K562 (cell line): Measurements from ENCODE around the gene ZSWIM8. TPM values are rescaled to one million over a fixed set of nuclear protein-coding genes. Genes with fewer than 3 reads are reported as not detected.

Source experiments
- CCNT2 ChIP-seq: IDR thresholded peaks from 2 replicates; pipeline ENCODE4 v1.6.1; 2011; ENCODE audit warnings: borderline replicate concordance, low read depth, mild to moderate bottlenecking, moderate library complexity, mixed read lengths, low read length; ENCODE audit not compliant: insufficient read length; ENCODE audit errors: extremely low read depth
- ESRRB ChIP-seq: fragments of 250-450 bp; sonication (Bioruptor Pico); IDR thresholded peaks from 2 replicates; pipeline ENCODE4 v1.5.0; 2020; ENCODE audit warnings: mild to moderate bottlenecking, moderate library complexity, borderline replicate concordance
- FOXK1 ChIP-seq: sonication (generic); formaldehyde crosslinking; IDR thresholded peaks from 2 replicates; pipeline ENCODE4 v1.8.0; 2022; ENCODE audit warnings: missing genetic modification reagents, mild to moderate bottlenecking, borderline replicate concordance
- PHF8 ChIP-seq: fragments of 200-600 bp; sonication (generic); IDR thresholded peaks from 2 replicates; pipeline ENCODE4 v1.6.1; 2012; ENCODE audit warnings: mixed run types, mild to moderate bottlenecking, inconsistent platforms, low read length, moderate library complexity, borderline replicate concordance
- PRMT5 ChIP-seq: sonication (generic); formaldehyde crosslinking; IDR thresholded peaks from 2 replicates; pipeline ENCODE4 v1.5.0; 2020; ENCODE audit warnings: missing genetic modification reagents
- PURB ChIP-seq: sonication (generic); formaldehyde crosslinking; IDR thresholded peaks from 2 replicates; pipeline ENCODE4 v1.9.0; 2021; ENCODE audit warnings: low read depth, mild to moderate bottlenecking, missing genetic modification reagents
- ZNF274 ChIP-seq: IDR thresholded peaks from 2 replicates; pipeline ENCODE4 v1.6.1; 2011; ENCODE audit warnings: low read depth, mild to moderate bottlenecking, low read length, moderate library complexity, borderline replicate concordance
- ZNF695 ChIP-seq: fragments of 450-650 bp; formaldehyde crosslinking; IDR thresholded peaks from 2 replicates; pipeline ENCODE4 v1.4.0; 2020; ENCODE audit warnings: mild to moderate bottlenecking, moderate library complexity
- polyA plus RNA-seq, 8 experiments: library from polyadenylated mRNA; depleted of rRNA in 4 of 8; stranded (reverse) in 5 of 8; unstranded in 3 of 8; fragments of >200 nt; fragmentation: Nextera tagmentation in 2 of 8; fragmentation: Illumina TruSeq in 1 of 8; extraction: Ambion mirVana in 2 of 8; extraction: Trizol in 1 of 8; gene quantifications; 2 replicates each; pipeline versions ENCODE4 v1.2.1 to v1.2.3, GENCODE V29; 2011 to 2014; ENCODE audit warnings: inconsistent platforms in 1 of 8, missing spikeins in 1 of 8
- total RNA-seq, 7 experiments: library from RNA; depleted of rRNA in 6 of 7; stranded (reverse); fragments of >200 nt in 6 of 7; fragmentation: Illumina TruSeq in 2 of 7; extraction: Trizol in 2 of 7; gene quantifications; 2 replicates each; pipeline versions ENCODE4 v1.2.1 to v1.2.3, GENCODE V29; 2011 to 2021; ENCODE audit warnings: low replicate concordance in 1 of 7
- TF ChIP-seq, protein P1 (sequence below): fragments of 250-450 bp; sonication (Bioruptor Pico); IDR thresholded peaks from 2 replicates; pipeline ENCODE4 v1.4.0; 2020
- TF ChIP-seq, protein P2 (sequence below), 3 experiments: fragments of 200-800 bp in 1 of 3; fragments of 250-450 bp in 1 of 3; fragments of 450-650 bp in 1 of 3; sonication (Bioruptor Pico) in 1 of 3; sonication (Bioruptor generic) in 1 of 3; formaldehyde crosslinking in 1 of 3; IDR thresholded peaks; 2 replicates each; pipeline versions ENCODE4 v1.6.1 to v1.8.0; 2016 to 2022; ENCODE audit warnings: mild to moderate bottlenecking in 2 of 3, missing genetic modification characterization in 2 of 3, missing compliant biosample characterization in 1 of 3, moderate library complexity in 1 of 3
- TF ChIP-seq, protein P3 (sequence below): sonication (generic); formaldehyde crosslinking; IDR thresholded peaks from 2 replicates; pipeline ENCODE4 v1.9.0; 2022; ENCODE audit warnings: mild to moderate bottlenecking, missing genetic modification reagents
- TF ChIP-seq, protein P4 (sequence below): sonication (generic); formaldehyde crosslinking; IDR thresholded peaks from 2 replicates; pipeline ENCODE4 v1.8.0; 2022; ENCODE audit warnings: missing genetic modification reagents, mild to moderate bottlenecking, moderate library complexity, borderline replicate concordance
- TF ChIP-seq, protein P5 (sequence below), 2 experiments: fragments of 450-650 bp in 1 of 2; sonication (generic) in 1 of 2; formaldehyde crosslinking in 1 of 2; IDR thresholded peaks in 1 of 2; conservative IDR thresholded peaks in 1 of 2; 2 replicates each; pipeline versions ENCODE4 v1.6.1 to v1.8.1; 2016 to 2023; ENCODE audit warnings: mild to moderate bottlenecking in 2 of 2, moderate library complexity in 2 of 2, inconsistent platforms in 1 of 2, missing genetic modification reagents in 1 of 2
- TF ChIP-seq, protein P6 (sequence below): fragments of 250-450 bp; sonication (Bioruptor Pico); IDR thresholded peaks from 2 replicates; pipeline ENCODE4 v1.5.0; 2020; ENCODE audit warnings: mild to moderate bottlenecking, borderline replicate concordance
- TF ChIP-seq, protein P7 (sequence below): fragments of 450-650 bp; IDR thresholded peaks from 2 replicates; pipeline ENCODE4 v1.6.1; 2016

Gene ZSWIM8
- total and polyA plus RNA-seq, 9 of the 15 experiments (the other 6 are each of a cell fraction or from before 2014, with no cell fraction given), result 5.6 to 47.8 (median 26.7) TPM

DNA sequence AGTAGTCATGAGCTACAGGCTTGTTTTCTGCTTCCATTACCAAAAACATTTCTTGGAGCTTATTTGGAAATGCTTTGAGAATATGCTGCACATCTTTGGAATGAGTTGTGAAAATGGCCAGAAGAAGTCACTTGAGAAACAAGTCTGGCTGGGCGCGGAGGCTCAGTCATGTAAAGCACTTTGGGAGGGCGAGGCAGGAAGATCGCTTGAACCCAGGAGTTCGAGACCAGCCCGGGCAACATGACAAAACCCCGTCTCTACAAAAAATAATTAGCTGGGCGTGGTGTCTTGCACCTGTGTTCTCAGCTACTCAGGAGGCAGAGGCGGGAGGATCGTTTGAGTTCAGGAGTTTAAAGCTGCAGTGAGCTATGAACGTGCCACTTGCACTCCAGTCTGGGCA, 4.4 kb upstream of the ZSWIM8 start (continued):
- TF ChIP-seq, protein P1, sequence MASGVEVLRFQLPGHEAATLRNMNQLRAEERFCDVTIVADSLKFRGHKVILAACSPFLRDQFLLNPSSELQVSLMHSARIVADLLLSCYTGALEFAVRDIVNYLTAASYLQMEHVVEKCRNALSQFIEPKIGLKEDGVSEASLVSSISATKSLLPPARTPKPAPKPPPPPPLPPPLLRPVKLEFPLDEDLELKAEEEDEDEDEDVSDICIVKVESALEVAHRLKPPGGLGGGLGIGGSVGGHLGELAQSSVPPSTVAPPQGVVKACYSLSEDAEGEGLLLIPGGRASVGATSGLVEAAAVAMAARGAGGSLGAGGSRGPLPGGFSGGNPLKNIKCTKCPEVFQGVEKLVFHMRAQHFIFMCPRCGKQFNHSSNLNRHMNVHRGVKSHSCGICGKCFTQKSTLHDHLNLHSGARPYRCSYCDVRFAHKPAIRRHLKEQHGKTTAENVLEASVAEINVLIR (CRISPR knock-in tag), result no peak
- TF ChIP-seq PURB (CRISPR knock-in tag), result no peak
- TF ChIP-seq, protein P2, sequence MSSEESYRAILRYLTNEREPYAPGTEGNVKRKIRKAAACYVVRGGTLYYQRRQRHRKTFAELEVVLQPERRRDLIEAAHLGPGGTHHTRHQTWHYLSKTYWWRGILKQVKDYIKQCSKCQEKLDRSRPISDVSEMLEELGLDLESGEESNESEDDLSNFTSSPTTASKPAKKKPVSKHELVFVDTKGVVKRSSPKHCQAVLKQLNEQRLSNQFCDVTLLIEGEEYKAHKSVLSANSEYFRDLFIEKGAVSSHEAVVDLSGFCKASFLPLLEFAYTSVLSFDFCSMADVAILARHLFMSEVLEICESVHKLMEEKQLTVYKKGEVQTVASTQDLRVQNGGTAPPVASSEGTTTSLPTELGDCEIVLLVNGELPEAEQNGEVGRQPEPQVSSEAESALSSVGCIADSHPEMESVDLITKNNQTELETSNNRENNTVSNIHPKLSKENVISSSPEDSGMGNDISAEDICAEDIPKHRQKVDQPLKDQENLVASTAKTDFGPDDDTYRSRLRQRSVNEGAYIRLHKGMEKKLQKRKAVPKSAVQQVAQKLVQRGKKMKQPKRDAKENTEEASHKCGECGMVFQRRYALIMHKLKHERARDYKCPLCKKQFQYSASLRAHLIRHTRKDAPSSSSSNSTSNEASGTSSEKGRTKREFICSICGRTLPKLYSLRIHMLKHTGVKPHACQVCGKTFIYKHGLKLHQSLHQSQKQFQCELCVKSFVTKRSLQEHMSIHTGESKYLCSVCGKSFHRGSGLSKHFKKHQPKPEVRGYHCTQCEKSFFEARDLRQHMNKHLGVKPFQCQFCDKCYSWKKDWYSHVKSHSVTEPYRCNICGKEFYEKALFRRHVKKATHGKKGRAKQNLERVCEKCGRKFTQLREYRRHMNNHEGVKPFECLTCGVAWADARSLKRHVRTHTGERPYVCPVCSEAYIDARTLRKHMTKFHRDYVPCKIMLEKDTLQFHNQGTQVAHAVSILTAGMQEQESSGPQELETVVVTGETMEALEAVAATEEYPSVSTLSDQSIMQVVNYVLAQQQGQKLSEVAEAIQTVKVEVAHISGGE (CRISPR knock-in tag; IDR thresholded peaks at IDR 0.05), result 0 out of 6 replicates have a peak, but pooled peaks of 1 of the 3 experiments have one; percentile 4
- no peak for TF ChIP-seq ESRRB (CRISPR knock-in tag)
- no peak for TF ChIP-seq PRMT5 (CRISPR knock-in tag)
- 0 out of 2 replicates have a peak, but pooled peaks have one; percentile 42 for TF ChIP-seq FOXK1 (CRISPR knock-in tag)
- TF ChIP-seq PHF8, result no peak
- TF ChIP-seq, protein P3, sequence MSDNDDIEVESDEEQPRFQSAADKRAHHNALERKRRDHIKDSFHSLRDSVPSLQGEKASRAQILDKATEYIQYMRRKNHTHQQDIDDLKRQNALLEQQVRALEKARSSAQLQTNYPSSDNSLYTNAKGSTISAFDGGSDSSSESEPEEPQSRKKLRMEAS, result no peak
- TF ChIP-seq, protein P4, sequence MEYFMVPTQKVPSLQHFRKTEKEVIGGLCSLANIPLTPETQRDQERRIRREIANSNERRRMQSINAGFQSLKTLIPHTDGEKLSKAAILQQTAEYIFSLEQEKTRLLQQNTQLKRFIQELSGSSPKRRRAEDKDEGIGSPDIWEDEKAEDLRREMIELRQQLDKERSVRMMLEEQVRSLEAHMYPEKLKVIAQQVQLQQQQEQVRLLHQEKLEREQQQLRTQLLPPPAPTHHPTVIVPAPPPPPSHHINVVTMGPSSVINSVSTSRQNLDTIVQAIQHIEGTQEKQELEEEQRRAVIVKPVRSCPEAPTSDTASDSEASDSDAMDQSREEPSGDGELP (CRISPR knock-in tag), result no peak
- no peak for TF ChIP-seq ZNF274
- TF ChIP-seq, protein P5, sequence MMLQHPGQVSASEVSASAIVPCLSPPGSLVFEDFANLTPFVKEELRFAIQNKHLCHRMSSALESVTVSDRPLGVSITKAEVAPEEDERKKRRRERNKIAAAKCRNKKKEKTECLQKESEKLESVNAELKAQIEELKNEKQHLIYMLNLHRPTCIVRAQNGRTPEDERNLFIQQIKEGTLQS (IDR thresholded peaks at IDR 0.05), result no peak
- TF ChIP-seq, protein P5 (CRISPR knock-in tag; conservative IDR thresholded peaks at IDR 0.05), result no peak
- TF ChIP-seq, protein P6, sequence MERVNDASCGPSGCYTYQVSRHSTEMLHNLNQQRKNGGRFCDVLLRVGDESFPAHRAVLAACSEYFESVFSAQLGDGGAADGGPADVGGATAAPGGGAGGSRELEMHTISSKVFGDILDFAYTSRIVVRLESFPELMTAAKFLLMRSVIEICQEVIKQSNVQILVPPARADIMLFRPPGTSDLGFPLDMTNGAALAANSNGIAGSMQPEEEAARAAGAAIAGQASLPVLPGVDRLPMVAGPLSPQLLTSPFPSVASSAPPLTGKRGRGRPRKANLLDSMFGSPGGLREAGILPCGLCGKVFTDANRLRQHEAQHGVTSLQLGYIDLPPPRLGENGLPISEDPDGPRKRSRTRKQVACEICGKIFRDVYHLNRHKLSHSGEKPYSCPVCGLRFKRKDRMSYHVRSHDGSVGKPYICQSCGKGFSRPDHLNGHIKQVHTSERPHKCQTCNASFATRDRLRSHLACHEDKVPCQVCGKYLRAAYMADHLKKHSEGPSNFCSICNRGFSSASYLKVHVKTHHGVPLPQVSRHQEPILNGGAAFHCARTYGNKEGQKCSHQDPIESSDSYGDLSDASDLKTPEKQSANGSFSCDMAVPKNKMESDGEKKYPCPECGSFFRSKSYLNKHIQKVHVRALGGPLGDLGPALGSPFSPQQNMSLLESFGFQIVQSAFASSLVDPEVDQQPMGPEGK, result 0 out of 2 replicates have a peak, but pooled peaks have one; percentile 40
- no peak for TF ChIP-seq ZNF695 (CRISPR knock-in tag)
- TF ChIP-seq CCNT2, result peak; percentile 24
- TF ChIP-seq, protein P7, sequence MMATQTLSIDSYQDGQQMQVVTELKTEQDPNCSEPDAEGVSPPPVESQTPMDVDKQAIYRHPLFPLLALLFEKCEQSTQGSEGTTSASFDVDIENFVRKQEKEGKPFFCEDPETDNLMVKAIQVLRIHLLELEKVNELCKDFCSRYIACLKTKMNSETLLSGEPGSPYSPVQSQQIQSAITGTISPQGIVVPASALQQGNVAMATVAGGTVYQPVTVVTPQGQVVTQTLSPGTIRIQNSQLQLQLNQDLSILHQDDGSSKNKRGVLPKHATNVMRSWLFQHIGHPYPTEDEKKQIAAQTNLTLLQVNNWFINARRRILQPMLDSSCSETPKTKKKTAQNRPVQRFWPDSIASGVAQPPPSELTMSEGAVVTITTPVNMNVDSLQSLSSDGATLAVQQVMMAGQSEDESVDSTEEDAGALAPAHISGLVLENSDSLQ, result no peak
